HEK293T (cell line): ENCODE data around the gene BCAP29.
"Not testable (repeated sequence)": the region's sequence is repeated elsewhere in the genome, so short reads cannot be mapped to it uniquely, and the experiment has no call there.

ENCODE experiments used
- CTCF ChIA-PET: fragments of 350-600 bp; formaldehyde crosslinking; extraction: SDS; loops from one replicate; lab custom pipeline; 2021; ENCODE audit warnings: antibody characterized with exemption, inconsistent platforms; lab: Yijun Ruan, JAX
- POLR2A ChIA-PET: fragments of 350-600 bp; formaldehyde crosslinking; extraction: SDS; loops from one replicate; lab custom pipeline; 2020; ENCODE audit warnings: antibody characterized with exemption, inconsistent platforms; lab: Yijun Ruan, JAX
- DNase-seq: peaks from one replicate; pipeline ENCODE4 v3.0.0; 2012; ENCODE audit warnings: mixed read lengths; ENCODE audit errors: extremely low spot score
- ARNT ChIP-seq: fragments of 450-650 bp; IDR thresholded peaks from 2 replicates; pipeline ENCODE4 v1.6.1; 2017; ENCODE audit warnings: mild to moderate bottlenecking
- BHLHE40 ChIP-seq: fragments of 450-650 bp; IDR thresholded peaks from 2 replicates; pipeline ENCODE4 v1.6.1; 2016; ENCODE audit warnings: mild to moderate bottlenecking, moderate library complexity, borderline replicate concordance
- CTBP1 ChIP-seq: fragments of 450-650 bp; IDR thresholded peaks from 2 replicates; pipeline ENCODE4 v1.6.1; 2016; ENCODE audit warnings: borderline replicate concordance
- ELF4 ChIP-seq: fragments of 450-650 bp; IDR thresholded peaks from 2 replicates; pipeline ENCODE4 v1.6.1; 2017; ENCODE audit warnings: antibody characterized with exemption
- FOXA1 ChIP-seq: fragments of 450-650 bp; IDR thresholded peaks from 2 replicates; pipeline ENCODE4 v1.6.1; 2016; ENCODE audit warnings: mild to moderate bottlenecking
- FOXK2 ChIP-seq: fragments of 450-650 bp; IDR thresholded peaks from 2 replicates; pipeline ENCODE4 v1.6.1; 2016; ENCODE audit warnings: mild to moderate bottlenecking
- FOXM1 ChIP-seq: fragments of 450-650 bp; IDR thresholded peaks from 2 replicates; pipeline ENCODE4 v1.6.1; 2017; ENCODE audit warnings: mild to moderate bottlenecking, borderline replicate concordance
- HDGF ChIP-seq: fragments of 450-650 bp; IDR thresholded peaks from 2 replicates; pipeline ENCODE4 v1.6.1; 2017; ENCODE audit warnings: antibody characterized with exemption, borderline replicate concordance
- L3MBTL2 ChIP-seq: fragments of 450-650 bp; conservative IDR thresholded peaks from 2 replicates; pipeline ENCODE4 v1.6.1; 2016; ENCODE audit warnings: mild to moderate bottlenecking
- LEF1 ChIP-seq: fragments of 450-650 bp; IDR thresholded peaks from 2 replicates; pipeline ENCODE4 v1.6.1; 2017; ENCODE audit warnings: mild to moderate bottlenecking, borderline replicate concordance
- NFRKB ChIP-seq: fragments of 450-650 bp; IDR thresholded peaks from 2 replicates; pipeline ENCODE4 v1.6.1; 2016; ENCODE audit warnings: mild to moderate bottlenecking, moderate library complexity
- SP1 ChIP-seq: fragments of 450-650 bp; IDR thresholded peaks from 2 replicates; pipeline ENCODE4 v1.6.1; 2017
- SUZ12 ChIP-seq: fragments of 450-650 bp; IDR thresholded peaks from 2 replicates; pipeline ENCODE4 v1.6.1; 2016; ENCODE audit warnings: mild to moderate bottlenecking
- TARDBP ChIP-seq: fragments of 450-650 bp; IDR thresholded peaks from 2 replicates; pipeline ENCODE4 v1.6.1; 2016
- ZNF384 ChIP-seq: fragments of 450-650 bp; IDR thresholded peaks from 2 replicates; pipeline ENCODE4 v1.6.1; 2016
- TF ChIP-seq, protein P1 (sequence below): fragments of 450-650 bp; IDR thresholded peaks from 2 replicates; pipeline ENCODE4 v1.6.1; 2016

The BCAP29 gene

DNA sequence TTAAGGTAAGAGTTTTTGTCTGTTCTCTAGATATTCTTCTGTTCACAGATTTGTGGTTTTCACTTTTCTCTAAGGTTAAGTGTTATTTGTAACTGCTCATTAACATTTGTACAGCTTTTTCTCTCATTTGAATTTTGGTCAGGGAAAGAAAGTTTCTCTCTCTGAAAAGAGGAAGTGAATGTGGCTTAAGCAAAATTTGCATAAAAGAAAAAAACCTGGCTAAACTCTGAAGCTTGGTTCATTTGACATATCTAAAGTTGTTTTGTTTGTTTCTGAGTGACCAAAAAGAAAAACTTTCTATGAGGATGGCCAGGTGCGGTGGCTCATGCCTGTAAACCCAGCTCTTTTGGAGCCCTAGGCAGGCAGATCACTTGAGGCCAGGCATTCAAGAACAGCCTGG, 58.5 kb downstream of the BCAP29 start:
- TF ChIP-seq HDGF = no peak
- no peak for TF ChIP-seq ELF4
- TF ChIP-seq L3MBTL2 = no peak
- no peak for TF ChIP-seq NFRKB
- no peak for TF ChIP-seq BHLHE40
- TF ChIP-seq FOXK2 = no peak
- TF ChIP-seq, protein P1, sequence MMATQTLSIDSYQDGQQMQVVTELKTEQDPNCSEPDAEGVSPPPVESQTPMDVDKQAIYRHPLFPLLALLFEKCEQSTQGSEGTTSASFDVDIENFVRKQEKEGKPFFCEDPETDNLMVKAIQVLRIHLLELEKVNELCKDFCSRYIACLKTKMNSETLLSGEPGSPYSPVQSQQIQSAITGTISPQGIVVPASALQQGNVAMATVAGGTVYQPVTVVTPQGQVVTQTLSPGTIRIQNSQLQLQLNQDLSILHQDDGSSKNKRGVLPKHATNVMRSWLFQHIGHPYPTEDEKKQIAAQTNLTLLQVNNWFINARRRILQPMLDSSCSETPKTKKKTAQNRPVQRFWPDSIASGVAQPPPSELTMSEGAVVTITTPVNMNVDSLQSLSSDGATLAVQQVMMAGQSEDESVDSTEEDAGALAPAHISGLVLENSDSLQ = no peak
- TF ChIP-seq CTBP1 = no peak
- TF ChIP-seq FOXM1 = no peak
- TF ChIP-seq TARDBP = no peak
- no peak for TF ChIP-seq LEF1
- no peak for TF ChIP-seq ARNT
- no peak for TF ChIP-seq ZNF384
- no peak for TF ChIP-seq FOXA1
- TF ChIP-seq SP1 = no peak
- no peak for TF ChIP-seq SUZ12
- no peak for DNase-seq
- CTCF ChIA-PET = no interaction called here
- POLR2A ChIA-PET = no interaction called here

DNA sequence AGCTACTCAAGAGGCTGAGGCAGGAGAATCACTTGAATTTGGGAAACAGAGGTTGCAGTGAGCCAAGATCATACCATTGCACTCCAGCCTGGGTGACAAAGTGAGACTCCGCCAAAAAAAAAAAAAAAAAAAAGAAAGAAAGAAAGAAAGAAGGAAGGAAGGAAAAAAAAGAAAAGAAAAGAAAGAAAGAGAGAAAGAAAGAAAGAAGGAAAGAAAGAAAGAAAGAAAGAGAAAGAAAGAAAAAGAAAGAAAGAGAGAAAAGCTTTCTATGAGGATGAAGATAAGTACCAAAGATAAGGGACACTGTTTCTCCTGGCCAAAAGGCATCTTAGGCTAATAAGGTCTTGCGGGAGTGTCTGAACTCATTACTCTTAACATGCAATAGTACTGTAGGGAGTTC, 59.0 kb downstream of the BCAP29 start:
- POLR2A ChIA-PET, CTCF ChIA-PET, DNase-seq: not testable (repeated sequence)

DNA sequence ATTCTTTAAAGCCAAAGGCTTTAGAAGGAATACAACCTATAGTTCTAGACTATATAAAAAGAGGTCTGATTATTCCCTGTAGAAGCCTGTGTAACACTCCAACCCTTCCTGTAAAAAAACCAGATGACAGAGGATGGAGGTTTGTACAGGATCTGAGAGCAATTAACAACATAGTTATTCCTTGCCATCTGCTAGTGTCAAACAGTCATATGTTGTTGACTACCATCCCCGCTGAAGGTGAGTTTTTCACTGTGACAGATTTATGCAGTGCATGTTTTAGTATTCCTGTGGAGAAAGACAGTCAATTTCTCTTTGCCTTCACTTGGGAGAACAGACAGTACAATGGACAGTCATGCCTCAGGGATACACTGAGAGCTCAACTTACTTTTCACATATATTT, 61.6 kb downstream of the BCAP29 start:
- CTCF ChIA-PET = no interaction called here
- DNase-seq = no peak

DNA sequence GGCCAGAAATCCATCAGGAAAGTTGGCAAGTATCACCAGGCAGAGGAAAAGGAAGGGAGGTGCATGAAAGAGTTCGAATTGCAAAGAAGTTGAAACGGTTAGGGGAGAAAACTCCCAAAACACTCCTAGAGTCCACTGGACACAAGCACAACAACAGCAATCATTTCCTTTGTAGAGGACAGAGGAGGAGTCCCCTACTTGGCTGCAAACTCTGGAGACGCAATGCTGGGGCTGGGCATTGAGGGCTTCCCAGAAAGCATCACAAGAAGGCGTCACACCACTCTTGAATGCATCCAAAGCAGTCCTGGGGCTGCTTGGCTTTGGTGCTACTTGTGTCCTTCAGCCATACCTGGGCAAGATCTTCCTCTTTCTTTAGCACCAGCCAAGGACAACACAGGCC, 62.5 kb downstream of the BCAP29 start:
- TF ChIP-seq ZNF384 (no peak), FOXK2 (no peak), FOXA1 (no peak), CTBP1 (no peak), LEF1 (no peak), L3MBTL2 (no peak), SP1 (no peak), BHLHE40 (no peak), HDGF (no peak), FOXM1 (no peak), TARDBP (no peak), ELF4 (no peak), NFRKB (no peak), SUZ12 (no peak)
- TF ChIP-seq, protein P1 = no peak
- ChIA-PET POLR2A (no interaction called here), CTCF (interaction anchor here (0.5 kb wide), 1 partner anchor 15 kb away, joined by 3 read pairs; no protein-coding TSS in a partner anchor)
- DNase-seq = no peak

More for the DNA sequence above, 61.6 kb downstream of the BCAP29 start:
- TF ChIP-seq HDGF (no peak), SUZ12 (no peak), FOXM1 (no peak), NFRKB (no peak), L3MBTL2 (no peak), SP1 (no peak), CTBP1 (no peak), TARDBP (no peak), FOXK2 (no peak), LEF1 (no peak)
- TF ChIP-seq, protein P1 = no peak
- POLR2A ChIA-PET = no interaction called here

DNA sequence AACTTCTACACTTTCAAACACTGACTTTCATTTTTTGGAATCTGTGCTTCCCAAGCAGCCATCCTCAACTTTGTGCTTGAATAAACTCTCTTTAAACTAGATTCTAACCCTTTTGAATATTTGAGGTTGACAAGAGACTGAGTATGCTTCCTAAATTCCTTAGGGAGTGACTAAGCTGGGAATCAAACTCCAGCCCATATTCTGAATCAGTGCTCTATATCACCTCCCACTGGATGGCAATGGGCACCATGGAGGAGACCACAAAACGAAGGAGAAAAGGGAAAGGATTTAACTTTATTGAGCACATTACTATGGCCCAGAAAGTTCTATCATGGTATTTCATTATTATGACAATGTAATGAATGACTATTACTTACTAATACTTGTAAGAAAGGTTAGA, 63.4 kb downstream of the BCAP29 start:
- TF ChIP-seq LEF1 = no peak
- TF ChIP-seq CTBP1 = no peak
- no peak for TF ChIP-seq BHLHE40
- no peak for TF ChIP-seq FOXK2
- no peak for TF ChIP-seq ZNF384
- TF ChIP-seq ELF4 = no peak
- TF ChIP-seq FOXA1 = no peak
- no peak for TF ChIP-seq SP1
- no peak for TF ChIP-seq TARDBP
- TF ChIP-seq HDGF = no peak
- TF ChIP-seq FOXM1 = no peak
- TF ChIP-seq L3MBTL2 = no peak
- no peak for TF ChIP-seq SUZ12
- TF ChIP-seq, protein P1 = no peak
- TF ChIP-seq ARNT = no peak
- no peak for TF ChIP-seq NFRKB
- no peak for DNase-seq
- ChIA-PET POLR2A (no interaction called here), CTCF (interaction anchor here (0.5 kb wide), 1 partner anchor 16 kb away, joined by 3 read pairs; no protein-coding TSS in a partner anchor)

DNA sequence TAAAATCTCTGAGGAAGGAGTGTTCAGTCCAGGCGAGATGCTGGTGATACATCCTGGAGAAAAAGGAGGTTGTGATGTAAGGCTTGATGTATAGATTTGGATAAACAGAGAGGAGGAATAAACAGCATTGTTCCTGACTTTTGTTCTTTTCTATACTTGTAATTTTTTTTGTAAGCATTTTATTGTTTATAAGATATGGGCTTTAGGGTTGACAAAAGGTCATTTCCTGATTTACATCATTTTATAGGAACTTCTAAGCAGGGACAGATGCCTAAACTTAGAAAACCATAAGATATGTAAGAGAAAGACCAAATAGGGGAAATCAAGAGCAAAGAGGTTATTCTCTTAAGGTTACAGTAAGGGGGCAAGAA, 63.9 kb downstream of the BCAP29 start:
- CTCF ChIA-PET = no interaction called here
- POLR2A ChIA-PET = no interaction called here
- TF ChIP-seq CTBP1 (no peak), ARNT (no peak), ELF4 (no peak), BHLHE40 (no peak), FOXM1 (no peak), L3MBTL2 (no peak), HDGF (no peak), SUZ12 (no peak), LEF1 (no peak), FOXA1 (no peak), NFRKB (no peak), SP1 (no peak), FOXK2 (no peak), ZNF384 (no peak), TARDBP (no peak)
- TF ChIP-seq, protein P1 = no peak
- DNase-seq = no peak
